HL-60/S4 (cell line): ENCODE measurements around the gene FRMD4A.

ENCODE experiments used
- in situ Hi-C: fragments of 300-500 bp; cut with MboI; formaldehyde crosslinking; loops from 2 replicates; pipeline ENCODE4 v1.14.3; 2022; ENCODE audit warnings: low sequenced_read_pairs

The FRMD4A gene

DNA sequence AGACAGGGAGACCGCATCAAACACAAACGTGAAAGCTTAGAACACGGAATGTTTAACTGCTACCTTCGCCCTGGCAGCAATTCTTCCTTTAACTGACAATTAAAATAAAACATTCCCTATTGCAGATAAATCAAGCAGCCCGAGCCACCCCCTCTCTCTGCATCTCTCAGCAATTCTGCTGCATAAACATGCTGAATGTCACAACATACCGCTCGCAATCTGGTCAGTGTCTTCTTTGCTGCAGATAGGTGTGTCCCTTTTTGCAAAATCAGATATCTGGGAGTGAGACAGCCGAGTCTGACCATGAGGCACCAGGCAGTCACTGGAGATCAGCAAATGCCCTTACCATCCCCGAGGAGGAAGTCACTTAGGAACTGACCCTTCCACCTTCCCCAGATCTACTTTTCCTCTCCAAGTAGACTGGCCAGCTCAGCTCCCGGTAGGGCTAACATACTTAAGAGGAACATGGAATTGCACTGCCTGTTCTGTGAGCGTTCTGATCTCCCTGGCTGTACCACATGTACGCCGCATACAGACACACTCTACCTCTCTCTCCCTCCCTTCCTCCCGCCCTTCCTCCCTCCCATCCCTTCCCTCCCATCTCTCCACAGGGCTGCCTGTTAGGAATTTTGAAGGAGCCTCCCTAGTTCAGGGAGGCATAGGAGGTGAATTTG is at the start of gene FRMD4A:
Gene FRMD4A, minus strand, starts transcription at position 537 of the 674 bp plus-strand sequence.
- in situ Hi-C loops: no loop called here

DNA sequence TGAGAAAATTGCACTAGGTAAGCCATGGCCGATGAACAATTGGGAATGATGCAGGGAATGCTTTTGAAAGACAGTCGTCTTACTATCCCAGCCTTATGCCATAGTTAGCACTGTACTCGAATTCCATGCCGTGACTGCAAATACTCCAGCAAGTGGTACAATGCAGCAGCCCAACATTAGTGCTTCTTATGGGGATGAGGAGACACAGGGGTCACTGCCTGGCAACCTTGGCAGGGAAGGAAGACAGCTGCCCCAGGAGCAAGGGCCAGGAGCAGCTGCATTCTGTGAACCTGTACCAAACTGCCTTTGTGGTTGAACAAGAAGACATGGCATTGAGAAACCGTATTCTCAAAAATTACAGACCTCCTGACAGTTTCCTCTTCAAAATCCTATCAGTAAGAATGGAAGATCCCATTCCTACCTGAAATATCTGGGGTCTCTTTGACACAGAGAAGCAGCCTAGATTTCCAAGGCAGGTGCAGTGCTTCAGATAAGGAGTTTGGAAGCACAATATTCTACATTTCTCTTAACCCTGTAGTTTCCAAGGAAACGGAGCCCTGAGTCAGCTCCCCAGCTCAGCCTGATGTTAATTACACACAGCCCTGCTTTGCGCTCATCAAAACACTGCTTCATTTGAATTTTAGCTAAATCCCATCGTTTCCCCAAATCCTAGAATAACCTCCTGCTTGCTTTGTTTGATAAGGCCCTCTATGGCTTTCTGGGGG is 49.0 kb upstream of the FRMD4A start:
- in situ Hi-C loops: no loop called here

DNA sequence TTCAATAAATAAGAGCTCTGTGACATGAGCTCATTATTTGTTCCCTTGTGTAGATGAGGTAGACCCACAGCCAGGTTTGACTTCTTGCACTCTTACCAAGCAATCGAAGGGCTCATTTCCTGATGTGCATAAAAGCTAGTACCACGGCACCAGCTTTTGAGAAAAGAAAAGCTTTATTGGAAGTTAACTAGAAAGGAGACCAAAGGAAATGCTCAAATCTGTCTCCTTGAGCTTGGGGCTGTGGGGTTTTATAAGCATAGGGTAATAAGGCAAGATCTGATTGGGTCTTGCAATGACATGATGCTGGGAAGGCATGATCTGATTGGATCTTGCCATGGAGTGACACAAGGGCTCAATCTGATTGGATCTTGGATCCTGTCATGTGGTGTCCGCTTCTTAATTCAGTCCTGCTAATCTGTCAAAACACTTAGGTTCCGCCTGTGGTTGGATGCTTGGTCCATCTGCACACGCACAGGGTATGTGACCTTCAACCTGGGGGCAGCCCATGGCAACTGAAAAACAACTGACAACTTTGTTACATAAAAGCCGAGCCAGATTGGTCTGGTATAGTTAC is 47.8 kb upstream of the FRMD4A start:
- in situ Hi-C loops: no loop called here

DNA sequence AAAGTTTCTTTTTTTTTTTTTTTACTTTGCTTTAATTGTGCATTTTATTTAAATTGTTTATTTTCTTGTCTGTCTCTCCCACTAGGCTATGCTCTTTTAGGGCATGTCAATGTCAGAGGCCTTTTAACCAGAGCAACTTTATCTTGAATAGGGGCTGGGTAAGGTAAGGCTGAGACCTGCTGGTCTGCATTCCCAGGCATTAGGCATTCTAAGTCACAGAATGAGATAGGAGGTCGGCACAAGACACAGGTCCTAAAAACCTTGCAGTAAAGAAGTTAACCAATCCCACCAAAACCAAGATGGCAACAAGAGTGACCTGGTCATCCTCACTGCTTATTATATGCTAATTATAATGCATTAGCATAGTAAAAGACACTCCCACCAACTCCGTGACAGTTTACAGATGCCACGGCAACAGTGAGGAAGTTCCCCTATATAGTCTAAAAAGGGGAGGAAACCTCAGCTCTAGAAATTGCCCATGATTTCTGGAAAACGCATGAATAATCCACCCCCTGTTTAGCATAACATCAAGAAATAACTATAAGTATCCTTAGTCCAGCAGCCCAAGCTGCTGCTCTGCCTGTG is 47.0 kb upstream of the FRMD4A start:
- in situ Hi-C loops: no loop called here

DNA sequence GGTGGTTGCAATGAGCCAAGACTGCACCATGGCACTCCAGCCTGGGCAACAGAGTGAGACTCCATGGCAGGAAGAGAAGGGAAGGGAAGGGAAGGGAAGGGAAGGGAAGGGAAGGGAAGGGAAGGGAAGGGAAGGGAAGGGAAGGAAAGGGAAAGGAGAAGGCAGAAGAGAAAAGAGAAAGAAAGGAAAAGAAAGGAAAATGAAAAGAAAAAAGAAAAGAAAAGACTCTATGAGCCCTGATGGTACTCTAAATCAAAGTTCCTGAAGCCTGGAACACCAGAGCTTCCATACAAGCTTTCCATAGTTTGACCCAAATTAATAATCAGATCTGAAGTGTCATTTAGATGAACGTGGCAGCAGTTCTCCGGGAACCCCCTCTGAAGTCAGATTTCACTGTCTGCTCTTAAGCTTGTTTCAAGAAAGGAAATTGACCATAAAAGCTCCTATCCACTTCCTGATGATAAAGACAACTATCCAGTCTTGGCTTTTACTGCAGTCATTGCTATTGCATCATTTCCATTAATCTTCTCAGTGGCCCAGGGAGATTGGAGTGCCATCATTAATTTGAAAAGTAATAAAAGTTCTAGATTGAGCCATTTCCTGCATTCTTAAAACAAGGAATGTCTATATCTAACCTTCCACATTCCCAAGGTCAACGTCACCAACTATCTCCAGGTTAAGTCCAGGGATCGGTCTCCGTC is 44.2 kb upstream of the FRMD4A start:
- in situ Hi-C loops: no loop called here

DNA sequence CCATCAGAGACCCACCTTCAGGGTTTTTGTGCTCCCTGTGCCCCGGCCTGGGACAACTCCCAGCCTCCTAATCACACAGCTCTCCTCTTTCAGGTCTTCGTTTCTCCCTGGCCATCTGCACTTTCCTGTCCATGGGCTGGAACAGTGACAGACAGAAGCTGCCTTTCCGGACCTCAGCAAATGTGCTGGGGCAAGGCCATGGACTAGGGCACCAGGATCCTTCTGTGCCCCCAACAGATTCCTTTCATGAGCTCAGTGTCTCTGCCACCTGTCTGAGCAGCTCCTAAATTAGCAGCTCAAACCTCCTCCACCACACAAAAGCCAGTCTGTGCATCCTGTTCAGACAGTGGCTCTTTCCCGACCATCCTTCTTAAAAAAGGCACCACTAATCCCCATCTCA is 41.9 kb upstream of the FRMD4A start:
- in situ Hi-C loops: no loop called here

DNA sequence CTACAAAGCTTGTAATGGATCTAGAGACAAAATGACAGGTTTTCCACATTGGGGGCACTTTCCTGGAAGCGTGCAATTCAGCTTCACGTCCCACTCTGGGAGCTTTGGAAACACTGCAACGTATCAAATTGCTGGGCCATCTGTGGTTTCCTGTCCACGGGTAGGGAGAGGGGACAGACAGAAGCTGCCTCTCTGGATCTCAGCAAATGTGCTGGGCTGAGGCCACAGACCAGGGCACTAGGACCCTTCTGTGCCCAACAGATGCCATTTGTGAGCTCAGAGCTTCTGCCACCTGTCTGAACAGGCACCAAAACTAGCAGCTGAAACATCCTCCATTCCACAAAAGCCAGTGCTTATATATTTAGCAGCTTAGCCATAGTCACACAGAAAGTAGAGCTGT is 40.9 kb upstream of the FRMD4A start:
- in situ Hi-C loops: no loop called here

DNA sequence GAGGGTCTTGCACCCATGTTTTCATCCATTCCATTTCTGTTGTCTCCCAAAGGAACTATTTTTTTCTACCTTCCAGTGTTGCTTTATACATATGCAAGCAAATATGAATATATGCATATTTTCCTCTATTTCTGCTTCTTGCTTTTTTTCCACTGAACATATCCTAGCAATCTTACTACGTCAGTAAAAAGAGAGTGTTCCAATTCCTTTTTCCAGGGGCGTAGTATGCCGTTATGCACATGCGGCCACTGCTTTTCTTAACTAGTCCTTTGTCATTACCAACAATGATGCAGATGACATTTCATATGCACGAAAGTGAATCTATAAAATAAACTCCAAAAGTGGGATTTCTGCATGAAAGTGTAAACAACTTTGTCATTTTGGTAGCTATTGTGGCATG is 40.2 kb upstream of the FRMD4A start:
- in situ Hi-C loops: no loop called here

DNA sequence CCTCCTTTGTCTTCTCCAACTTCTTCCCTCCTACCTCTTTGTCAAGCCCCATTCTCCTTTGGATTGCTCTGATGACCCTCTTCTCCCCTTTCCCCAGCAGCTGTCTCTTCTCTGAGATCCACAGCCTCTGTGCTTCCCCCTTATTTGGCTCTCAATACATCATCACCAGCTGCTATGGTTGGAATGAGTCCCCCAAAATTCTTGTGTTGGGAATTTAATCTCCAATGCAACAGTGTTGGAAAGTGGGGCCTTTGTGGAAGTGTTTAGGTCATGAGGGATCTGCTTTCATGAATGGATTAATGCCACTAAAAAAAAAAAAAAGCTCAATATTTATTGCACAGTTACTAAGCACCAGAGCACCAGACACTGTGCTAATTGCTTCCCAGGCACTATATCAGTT is 39.2 kb upstream of the FRMD4A start:
- in situ Hi-C loops: no loop called here

DNA sequence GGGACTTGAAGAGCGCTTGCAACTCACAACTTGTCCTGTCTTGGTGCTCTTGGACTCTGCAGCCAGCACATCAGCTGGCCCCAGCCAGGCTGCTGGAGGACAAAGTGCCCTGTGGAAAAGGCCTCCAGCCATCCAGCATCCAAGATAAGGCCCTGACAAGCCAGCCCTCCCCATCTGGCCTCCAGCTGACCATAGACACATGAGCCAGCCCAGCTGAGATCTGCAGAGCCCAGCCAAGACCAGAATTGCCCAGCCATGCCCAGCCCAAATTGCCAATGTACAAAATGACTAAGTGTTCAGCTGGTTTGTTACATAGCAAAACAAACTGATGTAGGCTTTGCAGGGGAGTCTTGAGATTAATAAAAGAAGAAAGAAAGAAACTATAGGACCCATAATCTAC is 36.0 kb upstream of the FRMD4A start:
- in situ Hi-C loops: no loop called here

DNA sequence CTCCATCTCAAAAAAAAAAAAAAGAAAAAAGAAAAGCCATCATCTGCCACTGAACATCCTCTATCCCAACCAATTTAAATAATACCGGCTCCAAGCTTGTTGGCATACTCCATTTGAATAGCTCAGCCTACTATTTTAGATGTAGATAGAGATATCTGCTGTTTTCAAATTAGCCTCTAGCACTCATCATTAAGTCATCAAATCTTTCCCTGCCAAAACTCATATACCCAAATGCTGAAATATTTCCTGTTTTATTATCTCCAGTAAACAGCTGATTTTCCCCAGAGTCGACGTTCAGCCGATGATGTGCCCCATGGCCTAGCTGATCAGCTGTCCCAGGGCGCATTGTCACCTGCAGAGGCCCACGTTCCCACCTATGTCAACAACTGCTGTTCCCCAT is 34.5 kb upstream of the FRMD4A start:
- in situ Hi-C loops: no loop called here

DNA sequence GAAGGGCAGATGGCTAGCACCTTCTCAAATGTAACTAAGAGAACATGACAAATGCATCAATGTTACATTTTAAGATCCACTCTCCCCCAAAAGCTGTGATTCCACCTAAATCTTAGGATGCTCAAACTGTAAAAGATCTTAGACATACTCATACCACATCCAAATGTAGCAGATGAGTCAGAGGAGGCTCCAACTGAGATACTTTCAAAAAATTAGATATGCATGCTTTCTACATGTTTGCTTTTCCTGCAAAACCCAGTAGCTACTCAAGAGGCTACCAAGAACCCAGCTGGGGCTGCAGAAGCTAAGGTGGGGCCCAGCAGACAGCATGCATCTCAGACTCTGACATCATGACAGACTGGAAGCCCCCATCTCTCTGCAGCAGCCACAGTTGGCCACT is 31.4 kb upstream of the FRMD4A start:
- in situ Hi-C loops: no loop called here

DNA sequence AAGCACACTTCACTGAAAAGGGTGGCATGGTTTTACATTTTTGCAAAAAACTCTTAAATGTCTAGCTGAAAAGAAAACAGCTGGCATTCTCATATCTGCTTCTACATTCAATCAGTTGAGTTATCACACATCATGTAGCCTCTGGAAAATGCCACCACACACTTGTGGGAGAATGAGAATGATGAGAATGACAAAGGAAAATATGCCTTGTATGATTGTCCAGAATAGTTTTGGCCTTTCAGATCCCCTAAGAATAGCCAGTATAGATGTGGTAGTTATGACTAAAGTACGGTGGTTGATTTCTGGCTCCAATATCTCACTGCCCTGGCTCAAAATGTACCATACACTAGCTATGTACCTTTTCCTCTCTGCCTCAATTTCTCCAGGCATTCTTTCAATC is 30.2 kb upstream of the FRMD4A start:
- in situ Hi-C loops: no loop called here

DNA sequence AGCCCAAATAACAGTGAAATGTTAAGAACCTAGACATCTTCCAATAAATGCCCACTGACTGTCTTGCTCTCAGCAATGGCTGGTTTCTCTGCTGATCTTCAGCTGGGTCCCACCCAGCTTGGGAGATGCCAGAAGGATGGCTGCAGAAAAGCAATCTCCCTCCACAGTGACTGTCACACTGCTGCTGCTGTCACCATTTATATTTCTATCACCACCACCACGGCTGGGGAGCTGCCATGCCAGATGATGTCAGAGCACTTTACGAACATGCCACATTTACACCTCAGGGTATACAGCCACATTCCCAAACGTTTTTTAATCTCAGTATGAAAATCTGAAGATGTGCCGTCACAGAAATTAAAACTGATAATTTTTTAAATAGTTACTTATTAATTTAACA is 29.8 kb upstream of the FRMD4A start:
- in situ Hi-C loops: no loop called here

DNA sequence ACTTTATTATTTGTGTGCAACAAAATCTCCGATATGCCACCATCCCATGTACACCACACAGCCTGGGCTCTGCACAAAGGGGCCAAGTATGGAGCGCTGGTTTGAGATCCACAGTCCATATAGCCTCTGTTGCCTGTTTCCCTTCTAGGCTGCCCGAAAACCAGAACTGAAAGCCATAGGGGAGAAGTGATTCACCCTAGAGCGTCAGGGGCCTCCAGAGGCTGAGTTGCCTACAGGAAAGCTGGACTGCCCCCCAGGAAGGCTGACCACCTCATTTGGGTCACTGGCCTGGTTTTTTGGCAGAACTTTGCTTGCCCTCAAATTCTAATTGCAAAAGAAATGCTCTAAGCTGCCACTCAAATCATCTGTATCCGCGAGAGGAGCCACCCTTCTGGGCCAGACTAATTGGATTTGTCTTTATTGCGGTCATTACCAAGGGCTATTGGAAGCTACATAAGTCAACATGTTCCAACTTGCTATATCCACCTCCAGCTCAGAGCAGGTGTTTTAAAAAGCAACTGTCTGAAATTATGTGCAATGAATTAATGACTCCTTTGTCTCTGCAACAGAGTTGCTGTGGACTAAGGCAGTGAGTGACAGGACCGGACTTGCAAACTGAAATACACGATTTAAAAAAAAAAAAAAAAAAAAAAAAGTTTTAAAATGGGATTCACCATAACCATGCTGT is 28.3 kb upstream of the FRMD4A start:
- in situ Hi-C loops: no loop called here

DNA sequence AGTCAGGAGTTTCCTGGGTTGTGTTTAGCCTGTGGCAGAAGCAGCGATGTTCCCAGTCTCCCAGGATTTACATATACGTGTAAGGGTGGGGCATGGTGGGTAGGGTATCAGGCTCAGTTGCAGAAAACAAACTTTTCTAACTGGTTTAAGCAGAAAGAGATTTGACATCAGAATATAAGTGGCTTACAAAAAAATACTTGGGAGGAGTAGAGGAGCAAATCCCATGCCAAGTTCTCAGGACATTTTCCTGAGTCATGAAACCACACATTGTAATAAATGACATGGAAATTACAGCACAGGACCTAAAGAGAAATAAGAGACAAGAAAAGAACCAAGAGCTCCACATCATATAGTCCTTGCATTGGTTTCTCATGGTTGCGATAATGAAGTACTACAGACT is 26.2 kb upstream of the FRMD4A start:
- in situ Hi-C loops: no loop called here

DNA sequence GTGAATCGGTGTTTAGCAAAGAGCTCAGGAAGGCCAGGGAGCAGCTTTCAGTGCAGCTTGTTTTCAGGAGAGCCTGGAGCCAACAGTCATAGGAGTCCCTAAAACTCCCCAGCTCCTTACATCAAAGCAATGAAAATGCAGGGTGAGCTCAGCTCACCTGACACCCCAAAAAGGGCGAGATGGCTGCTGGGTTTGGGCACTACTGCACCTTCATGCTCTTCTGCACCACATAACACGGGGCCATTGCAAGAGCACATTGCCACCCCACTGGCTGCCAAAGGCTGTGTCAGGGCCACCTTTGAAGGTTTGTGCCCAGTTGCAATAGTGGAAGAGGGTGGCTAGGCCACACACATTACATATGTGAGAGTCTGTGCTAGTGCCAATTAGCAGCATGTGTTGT is 25.0 kb upstream of the FRMD4A start:
- in situ Hi-C loops: no loop called here

DNA sequence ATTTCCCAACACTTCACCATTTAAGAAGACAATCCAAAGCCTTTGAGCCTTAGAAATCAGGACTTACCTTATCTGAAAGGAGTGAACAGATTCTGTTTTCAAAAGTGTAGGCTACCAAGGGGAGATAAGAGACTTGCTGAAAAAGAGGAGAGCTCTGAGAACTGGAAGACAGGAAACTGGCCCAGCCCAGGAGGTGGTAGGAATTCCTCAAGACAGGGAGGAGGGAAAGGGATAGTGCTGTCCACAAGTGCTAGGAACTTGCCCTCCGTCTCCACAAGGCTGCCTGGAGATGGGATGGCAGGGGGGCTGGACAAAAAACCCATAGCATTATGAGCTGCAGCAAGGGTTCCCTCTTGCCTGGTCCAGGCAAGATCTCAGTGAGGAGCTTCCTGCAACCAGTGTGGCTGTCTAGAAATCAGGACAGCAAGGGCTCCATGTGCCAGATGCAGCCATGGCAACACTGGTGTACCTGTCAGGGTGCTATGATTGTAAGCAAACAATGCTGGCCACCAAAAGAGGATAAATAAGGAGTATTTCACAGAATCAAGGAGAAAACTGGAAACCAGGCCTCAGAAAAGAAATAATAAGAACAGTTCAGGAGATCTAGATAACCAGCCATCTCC is 22.7 kb upstream of the FRMD4A start:
- in situ Hi-C loops: no loop called here

DNA sequence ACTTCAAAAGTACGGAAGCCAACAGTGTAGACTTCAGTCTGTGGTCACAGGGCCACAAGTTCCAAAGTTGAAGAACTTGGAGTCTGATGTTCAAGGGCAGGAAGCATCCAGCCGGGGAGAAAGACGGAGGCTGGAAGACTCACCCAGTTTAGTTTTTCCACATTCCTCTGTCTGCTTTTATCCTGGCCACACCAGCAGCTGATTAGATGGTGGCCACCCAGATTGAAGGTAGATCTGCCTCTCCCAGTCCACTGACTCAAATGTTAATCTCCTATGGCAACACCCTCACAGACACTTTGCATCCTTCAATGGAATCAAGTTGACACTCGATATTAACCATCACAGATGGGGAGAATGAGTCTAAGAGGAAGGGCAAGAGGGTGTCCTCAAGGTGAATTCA is 19.3 kb upstream of the FRMD4A start:
- in situ Hi-C loops: no loop called here

DNA sequence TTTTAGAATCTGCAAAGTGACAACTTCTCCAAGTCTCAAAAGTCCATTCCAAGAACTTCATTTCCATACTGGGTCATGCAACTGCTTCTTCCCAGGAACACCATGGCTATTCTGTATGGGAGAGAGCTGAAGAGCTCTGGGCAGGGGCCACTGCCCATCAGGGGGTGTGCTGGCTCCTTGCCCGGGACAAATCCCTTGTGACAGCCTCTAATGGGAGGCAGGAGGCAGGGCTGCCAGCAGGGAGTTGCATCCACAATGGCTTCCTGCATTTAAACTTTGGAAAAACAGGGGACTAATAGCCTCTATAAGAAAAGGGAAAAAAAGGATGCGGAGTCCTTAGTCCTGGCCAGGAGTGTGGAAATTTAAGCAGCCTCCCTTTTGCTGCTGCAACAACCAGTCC is 18.4 kb upstream of the FRMD4A start:
- in situ Hi-C loops: no loop called here
